ENCODE measurements around the gene PTPRM. TPM values are rescaled to one million over a fixed set of nuclear protein-coding genes. Genes with fewer than 3 reads are reported as not detected.

The PTPRM gene
- total and polyA plus RNA-seq, 2 donors (not counting 3 experiments of a cell fraction or from before 2014, with no cell fraction given) = 37.4 to 43.7 TPM

DNA sequence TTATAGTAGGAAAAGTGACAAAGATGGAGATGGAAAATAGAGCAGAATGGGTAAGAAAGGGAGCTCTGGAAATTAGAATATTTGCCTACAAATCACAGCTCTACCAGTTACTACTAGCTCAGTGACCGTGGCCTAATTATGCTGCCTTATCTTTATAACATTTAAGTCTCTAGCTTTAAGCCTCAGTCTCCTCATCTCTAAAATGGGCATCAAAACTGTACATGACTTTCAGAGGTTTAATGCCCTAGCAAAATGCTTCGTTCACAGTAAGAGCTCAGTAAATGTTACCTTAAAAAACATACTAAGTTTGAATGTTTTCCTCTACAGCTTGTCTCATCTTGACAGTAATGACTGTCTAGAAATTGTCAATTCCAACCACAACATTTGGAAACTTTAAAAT lies 8.3 kb upstream of the PTPRM start:
- H3K9ac ChIP-seq (replicated peaks; ENCODE audit: extremely low read depth, insufficient read depth, low read length) = no peak overlapping the region
- no peaks in the 10 kb centered on the region for H3K9me1 ChIP-seq (replicated peaks; ENCODE audit: control insufficient read depth, extremely low read depth, insufficient read depth, low read length)
- no peak overlapping the region for H3K4me3 ChIP-seq (replicated peaks in 1 of 3; ENCODE audit: insufficient read depth in 1 of 3, low read depth in 1 of 3, low read length in 3 of 3)
- no peak overlapping the region for H2AFZ ChIP-seq (ENCODE audit: low read depth, low read length)
- H3K9me3 ChIP-seq (replicated peaks; ENCODE audit: control insufficient read depth, insufficient read depth, low read length) = no peaks in the 10 kb centered on the region
- H3K27me3 ChIP-seq (ENCODE audit: control insufficient read depth in 2 of 2, insufficient read depth in 2 of 2, low read length in 2 of 2) = no peaks in the 10 kb centered on the region
- TF ChIP-seq GATA2 (IDR thresholded peaks at IDR 0.05; ENCODE audit: insufficient read depth, insufficient read length, low read depth, low read length) (no peak), MYC (IDR thresholded peaks at IDR 0.05; ENCODE audit: low read depth, low read length) (no peak), JUN (IDR thresholded peaks at IDR 0.05; ENCODE audit: borderline replicate concordance, insufficient read depth, insufficient read length, low read depth) (no peak)
- TF ChIP-seq, protein P1, sequence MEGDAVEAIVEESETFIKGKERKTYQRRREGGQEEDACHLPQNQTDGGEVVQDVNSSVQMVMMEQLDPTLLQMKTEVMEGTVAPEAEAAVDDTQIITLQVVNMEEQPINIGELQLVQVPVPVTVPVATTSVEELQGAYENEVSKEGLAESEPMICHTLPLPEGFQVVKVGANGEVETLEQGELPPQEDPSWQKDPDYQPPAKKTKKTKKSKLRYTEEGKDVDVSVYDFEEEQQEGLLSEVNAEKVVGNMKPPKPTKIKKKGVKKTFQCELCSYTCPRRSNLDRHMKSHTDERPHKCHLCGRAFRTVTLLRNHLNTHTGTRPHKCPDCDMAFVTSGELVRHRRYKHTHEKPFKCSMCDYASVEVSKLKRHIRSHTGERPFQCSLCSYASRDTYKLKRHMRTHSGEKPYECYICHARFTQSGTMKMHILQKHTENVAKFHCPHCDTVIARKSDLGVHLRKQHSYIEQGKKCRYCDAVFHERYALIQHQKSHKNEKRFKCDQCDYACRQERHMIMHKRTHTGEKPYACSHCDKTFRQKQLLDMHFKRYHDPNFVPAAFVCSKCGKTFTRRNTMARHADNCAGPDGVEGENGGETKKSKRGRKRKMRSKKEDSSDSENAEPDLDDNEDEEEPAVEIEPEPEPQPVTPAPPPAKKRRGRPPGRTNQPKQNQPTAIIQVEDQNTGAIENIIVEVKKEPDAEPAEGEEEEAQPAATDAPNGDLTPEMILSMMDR (IDR thresholded peaks at IDR 0.05; ENCODE audit: extremely low read depth in 1 of 2, insufficient read depth in 1 of 2, low read depth in 1 of 2, low read length in 2 of 2) = no peak
- TF ChIP-seq, protein P2, sequence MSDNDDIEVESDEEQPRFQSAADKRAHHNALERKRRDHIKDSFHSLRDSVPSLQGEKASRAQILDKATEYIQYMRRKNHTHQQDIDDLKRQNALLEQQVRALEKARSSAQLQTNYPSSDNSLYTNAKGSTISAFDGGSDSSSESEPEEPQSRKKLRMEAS (IDR thresholded peaks at IDR 0.05; ENCODE audit: insufficient read depth, insufficient read length) = no peak
- peaks cover 22% of the 10 kb centered on the region for H3K4me1 ChIP-seq (ENCODE audit: control insufficient read depth, extremely low read depth, insufficient read depth, low read length)
- BruUV-seq (replicated peaks) = no TSS peak
- no peak for FAIRE-seq
- no peaks in the 10 kb centered on the region for H3K36me3 ChIP-seq (ENCODE audit: control insufficient read depth in 2 of 2, extremely low read depth in 1 of 2, insufficient read depth in 2 of 2, low read length in 2 of 2)
- dilution Hi-C loops (cut with MboI; ENCODE audit: extremely low pct_ligation_motif_present, low sequenced_read_pairs) = no loop called here
- H3K4me2 ChIP-seq (ENCODE audit: insufficient read depth, low read length) = no peak overlapping the region
- ChIA-PET CTCF (interaction anchor here (0.8 to 1.5 kb wide), 3 partner anchors 8 to 286 kb away, joined by 3 to 12 read pairs (median 8); partner anchors contain the start of gene PTPRM), POLR2A (no interaction called here)
- DNase-seq (ENCODE audit: low read depth, low spot score) = no peak
- no peaks in the 10 kb centered on the region for H3K79me2 ChIP-seq (ENCODE audit: control insufficient read depth, insufficient read depth, low read length)
- H4K20me1 ChIP-seq (replicated peaks; ENCODE audit: control insufficient read depth, extremely low read depth, insufficient read depth, low read length) = no peaks in the 10 kb centered on the region
- intact Hi-C loops (cut with micrococcal nuclease) = loop anchor here (2.0 kb wide), 1 partner anchor 188 kb away; no protein-coding TSS in a partner anchor
- no peak overlapping the region for H3K27ac ChIP-seq (ENCODE audit: insufficient read depth, low read depth, low read length)

Data from endothelial cell of umbilical vein (primary cell).